ENCODE measurements around the gene SMIM14.

GRCh38 chr4:39542611-39543012 lies 96.1 kb downstream of the SMIM14 start:
- TF ChIP-seq GTF2F1 (IDR thresholded peaks at IDR 0.05; ENCODE audit: low read depth, low read length) (no peak), ZNF584 (CRISPR knock-in tag; IDR thresholded peaks at IDR 0.05; ENCODE audit: low read depth) (no peak), EZH2 (IDR thresholded peaks at IDR 0.05; ENCODE audit: borderline replicate concordance, low read depth, low read length) (no peak), REST (IDR thresholded peaks at IDR 0.05; ENCODE audit: borderline replicate concordance) (no peak), REST (CRISPR knock-in tag; IDR thresholded peaks at IDR 0.05; ENCODE audit: low read depth) (no peak)

Data from K562 (cell line).